HepG2 (cell line): ENCODE results near the gene BCAS1. TPM values are rescaled to one million over a fixed set of nuclear protein-coding genes. Genes with fewer than 3 reads are reported as not detected.
"Not testable (repeated sequence)": the region's sequence is repeated elsewhere in the genome, so short reads cannot be mapped to it uniquely, and the experiment has no call there.

ENCODE experiments used
- ATAC-seq: fragments of 200-7000 bp; cut with Tn5 transposase; 3 replicates; pipeline ENCODE4 v1.9.1; 2020; ENCODE audit warnings: mild to moderate bottlenecking, moderate library complexity
- BruUV-seq: library from RNA; stranded (reverse); fragments of 400-500 nt; replicated peaks from 2 replicates; lab custom pipeline; 2021; lab: Mats Ljungman, UMichigan
- CTCF ChIA-PET: fragments of 300-600 bp; formaldehyde crosslinking; extraction: SDS; loops from one replicate; lab custom pipeline; 2021; ENCODE audit warnings: low total read pairs, inconsistent platforms, low intra/inter-chr PET ratio; lab: Yijun Ruan, JAX
- POLR2A ChIA-PET: fragments of 350-600 bp; sonication (Branson Sonifier 250); formaldehyde crosslinking; loops from one replicate; lab custom pipeline; 2020; ENCODE audit warnings: antibody characterized with exemption, inconsistent platforms; lab: Yijun Ruan, JAX
- DNase-seq: peaks from one replicate; pipeline ENCODE4 v3.0.0-alpha.2; 2015; ENCODE audit warnings: low spot score
- FAIRE-seq: peaks from 3 replicates; lab custom pipeline; 2011; peaks lifted over from hg19 to GRCh38; lab: Jason Lieb, UNC
- H2AFZ ChIP-seq: one replicate; pipeline ENCODE4 v1.6.1; 2011; ENCODE audit warnings: low read length, inconsistent platforms
- H3K27ac ChIP-seq: fragments of 300-600 bp; 3 replicates; pipeline ENCODE4 v1.8.0; 2011; ENCODE audit warnings: mixed run types, mild to moderate bottlenecking, mixed read lengths, low read length, inconsistent platforms; ENCODE audit not compliant: insufficient read depth; ENCODE audit errors: extremely low read length
- H3K27me3 ChIP-seq, 2 experiments: fragments of 200-600 bp in 1 of 2; 2 replicates in 1 of 2; 3 replicates in 1 of 2; pipeline versions ENCODE4 v1.6.0 to v1.8.0; 2011; ENCODE audit warnings: low read length in 2 of 2, mild to moderate bottlenecking in 2 of 2, moderate library complexity in 2 of 2, inconsistent platforms in 1 of 2; ENCODE audit not compliant: insufficient read depth in 2 of 2, control insufficient read depth in 1 of 2
- H3K36me3 ChIP-seq, 2 experiments: fragments of 200-600 bp in 1 of 2; replicated peaks in 1 of 2; 2 replicates in 1 of 2; 3 replicates in 1 of 2; pipeline versions ENCODE4 v1.5.1 to v1.8.0; 2011; ENCODE audit warnings: low read length in 2 of 2, inconsistent platforms in 1 of 2; ENCODE audit not compliant: insufficient read depth in 2 of 2, control insufficient read depth in 1 of 2
- H3K4me1 ChIP-seq: 2 replicates; pipeline ENCODE4 v1.5.1; 2012; ENCODE audit warnings: low read length, inconsistent platforms; ENCODE audit not compliant: insufficient read depth
- H3K4me2 ChIP-seq: 2 replicates; pipeline ENCODE4 v1.6.0; 2011; ENCODE audit warnings: low read depth, low read length, inconsistent platforms
- H3K4me3 ChIP-seq, 3 experiments: fragments of 200-600 bp in 1 of 3; sonication (generic), shearing (Covaris generic) in 1 of 3; replicated peaks in 1 of 3; 2 replicates each; pipeline ENCODE4 v1.5.1; 2011 to 2016; ENCODE audit warnings: low read length in 3 of 3, inconsistent platforms in 2 of 3, low read depth in 2 of 3, mild to moderate bottlenecking in 2 of 3, control low read depth in 1 of 3, mixed read lengths in 1 of 3; ENCODE audit not compliant: insufficient read depth in 1 of 3
- H3K79me2 ChIP-seq: one replicate; pipeline ENCODE4 v1.6.1; 2011; ENCODE audit warnings: low read length, inconsistent platforms; ENCODE audit not compliant: insufficient read depth
- H3K9ac ChIP-seq: 2 replicates; pipeline ENCODE4 v1.6.0; 2011; ENCODE audit warnings: mild to moderate bottlenecking, low read depth, low read length, inconsistent platforms; ENCODE audit not compliant: insufficient read depth
- H3K9me3 ChIP-seq: 2 replicates; pipeline ENCODE4 v1.5.1; 2012; ENCODE audit warnings: mild to moderate bottlenecking, low read length
- H4K20me1 ChIP-seq: 2 replicates; pipeline ENCODE4 v1.6.0; 2011; ENCODE audit warnings: inconsistent platforms, mild to moderate bottlenecking, low read length, moderate library complexity; ENCODE audit not compliant: insufficient read depth
- KLF9 ChIP-seq: IDR thresholded peaks from 2 replicates; pipeline ENCODE4 v1.6.1; 2016; ENCODE audit warnings: low read depth
- MAFF ChIP-seq: IDR thresholded peaks from 2 replicates; pipeline ENCODE4 v1.6.1; 2011; ENCODE audit warnings: low read depth, low read length, improper control_type of control experiment
- MAFK ChIP-seq, 2 experiments: IDR thresholded peaks in 1 of 2; conservative IDR thresholded peaks in 1 of 2; 2 replicates each; pipeline ENCODE4 v1.6.1; 2011; ENCODE audit warnings: improper control_type of control experiment in 2 of 2, low read length in 2 of 2
- ZNF460 ChIP-seq: sonication (generic); formaldehyde crosslinking; IDR thresholded peaks from 2 replicates; pipeline ENCODE4 v1.5.1; 2020; ENCODE audit warnings: missing genetic modification reagents, mild to moderate bottlenecking, borderline replicate concordance
- WGBS: methylation state at CpG from one replicate; pipeline ENCODE4 v1.1.6; 2017; ENCODE audit warnings: low lambda C conversion rate; 5-methylcytosine and 5-hydroxymethylcytosine counted together
- in situ Hi-C: cut with HindIII; loops from 2 replicates; pipeline ENCODE4 v1.10.0; 2017; ENCODE audit warnings: low pct_unique_long_range_greater_than_20kb; ENCODE audit not compliant: extremely low pct_ligation_motif_present
- intact Hi-C: fragments of 100-400 bp; cut with micrococcal nuclease; formaldehyde crosslinking; loops from one replicate; pipeline ENCODE4 v1.10.0; 2022; ENCODE audit not compliant: unreplicated experiment
- polyA plus RNA-seq, 8 experiments: library from polyadenylated mRNA; depleted of rRNA in 3 of 8; stranded (reverse) in 7 of 8; unstranded in 1 of 8; fragments of >200 nt; fragmentation: Illumina TruSeq in 4 of 8; extraction: Trizol in 4 of 8; gene quantifications; 2 replicates each; pipeline versions ENCODE4 v1.2.1 to v1.2.3, GENCODE V29; 2011 to 2016; ENCODE audit warnings: low read depth in 4 of 8, missing spikeins in 1 of 8, mixed read lengths in 1 of 8; ENCODE audit not compliant: insufficient read depth in 1 of 8
- total RNA-seq, 5 experiments: library from RNA; depleted of rRNA; stranded (reverse); fragments of >200 nt; fragmentation: Illumina TruSeq; extraction: Trizol; gene quantifications; 2 replicates each; pipeline ENCODE4 v1.2.3, GENCODE V29; 2016; ENCODE audit warnings: low read depth in 1 of 5

BCAS1 gene
- total and polyA plus RNA-seq, 2 of the 13 experiments (the other 11 are each of a cell fraction or from before 2014, with no cell fraction given) = 0.55 to 0.91 TPM

DNA sequence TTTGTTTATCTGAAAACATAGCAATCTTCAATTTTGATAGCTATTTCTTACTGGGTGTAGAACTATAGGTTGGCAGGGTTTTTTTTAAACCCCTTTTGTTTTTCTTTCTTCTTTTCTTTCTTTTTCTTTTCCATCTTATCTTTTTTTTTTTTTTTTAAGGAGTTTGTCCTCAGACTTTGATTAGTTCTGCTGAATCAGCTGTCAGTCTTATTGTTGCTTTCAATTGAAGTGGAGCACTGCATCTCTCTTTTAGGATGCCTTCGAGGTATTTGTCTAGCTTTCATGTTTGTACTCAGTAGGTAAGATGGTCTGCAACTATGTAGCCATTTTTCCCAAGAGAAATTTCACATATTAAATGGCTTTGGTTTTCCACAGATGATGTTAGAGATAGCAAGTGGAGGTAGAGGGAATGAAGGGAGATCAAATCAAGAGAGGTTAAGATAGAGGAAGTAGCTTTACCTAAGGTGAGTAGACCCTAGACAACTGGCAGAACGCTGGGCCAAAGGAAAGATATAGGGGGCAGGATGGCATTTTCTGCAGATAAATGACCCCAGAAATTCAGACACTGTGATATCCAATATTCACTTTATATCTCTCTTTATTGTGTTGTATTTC is 137.1 kb downstream of the BCAS1 start:
- H3K4me3 ChIP-seq = no peak overlapping the region
- POLR2A ChIA-PET = no interaction called here
- H3K27me3 ChIP-seq = peaks cover 0 to 10% of the 10 kb centered on the region in 2 experiments; a peak in 2 of 5 replicates
- no peak overlapping the region for H3K27ac ChIP-seq
- FAIRE-seq (no peak), DNase-seq (no peak), ATAC-seq (no peak)
- intact Hi-C loops (no loop called here), in situ Hi-C loops (no loop called here)
- no peak overlapping the region for H3K4me2 ChIP-seq
- TF ChIP-seq KLF9 (no peak), MAFK (conservative IDR thresholded peaks at IDR 0.05 in 1 of 2, IDR thresholded peaks at IDR 0.05 in 1 of 2; ENCODE audit: low read length in 2 of 2) (peak; percentile 45 to 58), MAFF (peak; percentile 42; the same call in 1 of the 2 replicates)
- no peaks in the 10 kb centered on the region for H3K9me3 ChIP-seq
- BruUV-seq = no TSS peak
- H2AFZ ChIP-seq = no peak overlapping the region
- CTCF ChIA-PET = no interaction called here
- no peaks in the 10 kb centered on the region for H4K20me1 ChIP-seq
- 22% methylated on average over 2 of the region's 2 CpGs for WGBS
- no peak overlapping the region for H3K9ac ChIP-seq
- no peaks in the 10 kb centered on the region for H3K79me2 ChIP-seq
- no peaks in the 10 kb centered on the region for H3K36me3 ChIP-seq
- H3K4me1 ChIP-seq = peaks cover 37% of the 10 kb centered on the region

DNA sequence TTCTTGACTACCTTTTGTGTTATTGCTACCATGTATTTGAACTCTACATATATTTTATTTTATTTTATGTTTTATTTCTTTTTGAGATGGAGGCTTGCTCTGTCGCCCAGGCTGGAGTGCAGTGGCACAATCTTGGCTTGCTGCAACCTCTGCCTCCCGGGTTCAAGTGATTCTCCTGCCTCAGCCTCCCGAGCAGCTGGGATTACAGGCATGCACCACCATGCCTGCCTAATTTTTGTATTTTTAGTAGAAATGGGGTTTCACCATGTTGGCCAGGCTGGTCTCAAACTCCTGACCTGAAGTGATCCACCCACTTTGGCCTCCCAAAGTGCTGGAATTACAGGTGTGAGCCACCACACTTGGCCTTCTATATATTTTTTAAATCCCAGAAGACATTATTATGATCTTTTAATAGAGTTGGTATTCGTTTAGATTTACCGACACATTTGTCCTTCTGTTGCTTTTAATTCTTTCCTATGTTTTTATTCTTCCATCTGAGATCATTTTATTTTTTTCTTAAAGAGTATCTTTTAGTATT is 137.7 kb downstream of the BCAS1 start:
- POLR2A ChIA-PET, H4K20me1 ChIP-seq, DNase-seq, H2AFZ ChIP-seq, in situ Hi-C loops, H3K9me3 ChIP-seq, H3K4me2 ChIP-seq, FAIRE-seq, H3K9ac ChIP-seq, H3K79me2 ChIP-seq, H3K36me3 ChIP-seq, intact Hi-C loops, H3K4me3 ChIP-seq, ATAC-seq, CTCF ChIA-PET, BruUV-seq, H3K27ac ChIP-seq: not testable (repeated sequence)
- peak; percentile 23; the same call in 1 of the 2 replicates for TF ChIP-seq ZNF460 (CRISPR knock-in tag)
- Histone ChIP-seq H3K27me3 (peaks cover 0 to 10% of the 10 kb centered on the region in 2 experiments; a peak in 2 of 5 replicates), H3K4me1 (peaks cover 35% of the 10 kb centered on the region)
- WGBS = 36% methylated on average over 5 of the region's 5 CpGs
